ENCODE measurements around the gene SLC35A2. TPM values are rescaled to one million over a fixed set of nuclear protein-coding genes. Genes with fewer than 3 reads are reported as not detected.

The SLC35A2 gene
- total and polyA plus RNA-seq, 2 experiments from 2014 or later, result 40.8 to 95.9 TPM

DNA sequence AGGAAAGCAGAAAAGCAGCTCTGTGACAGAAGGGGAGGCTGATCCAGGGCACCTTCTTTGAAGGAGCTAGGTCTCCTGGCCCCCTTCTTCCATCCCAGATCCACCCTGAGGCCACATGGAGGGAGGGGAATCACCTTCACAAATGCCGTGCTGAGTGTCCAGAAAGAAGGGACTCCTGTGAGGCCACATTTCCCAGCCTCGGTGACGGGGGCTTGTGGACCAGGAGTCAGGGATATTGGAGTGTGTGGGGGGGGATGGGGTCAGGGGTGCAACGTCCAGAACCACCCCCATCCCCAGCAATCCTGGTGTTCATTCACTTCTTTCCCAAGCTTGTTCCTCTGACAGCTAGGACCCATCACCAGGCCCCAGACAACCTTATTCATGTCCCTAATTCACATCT is 18.6 kb downstream of the SLC35A2 start:
- WGBS (ENCODE audit: low lambda C conversion rate, missing lambda C conversion rate), result 78% methylated on average over 4 of the region's 4 CpGs
- H3K27me3 ChIP-seq, result no peaks in the 10 kb centered on the region
- peaks cover 5% of the 10 kb centered on the region for H3K4me1 ChIP-seq (ENCODE audit: insufficient read depth)
- no peaks in the 10 kb centered on the region for H3K9me2 ChIP-seq (replicated peaks; ENCODE audit: insufficient read depth)
- peaks cover 14% of the 10 kb centered on the region for H3K79me2 ChIP-seq
- no peaks in the 10 kb centered on the region for H4K20me1 ChIP-seq (ENCODE audit: insufficient read depth, poor library complexity, severe bottlenecking)
- no peaks in the 10 kb centered on the region for H3K9me3 ChIP-seq (ENCODE audit: low read depth)
- H3K27ac ChIP-seq, result no peak overlapping the region
- TF ChIP-seq, protein P1, sequence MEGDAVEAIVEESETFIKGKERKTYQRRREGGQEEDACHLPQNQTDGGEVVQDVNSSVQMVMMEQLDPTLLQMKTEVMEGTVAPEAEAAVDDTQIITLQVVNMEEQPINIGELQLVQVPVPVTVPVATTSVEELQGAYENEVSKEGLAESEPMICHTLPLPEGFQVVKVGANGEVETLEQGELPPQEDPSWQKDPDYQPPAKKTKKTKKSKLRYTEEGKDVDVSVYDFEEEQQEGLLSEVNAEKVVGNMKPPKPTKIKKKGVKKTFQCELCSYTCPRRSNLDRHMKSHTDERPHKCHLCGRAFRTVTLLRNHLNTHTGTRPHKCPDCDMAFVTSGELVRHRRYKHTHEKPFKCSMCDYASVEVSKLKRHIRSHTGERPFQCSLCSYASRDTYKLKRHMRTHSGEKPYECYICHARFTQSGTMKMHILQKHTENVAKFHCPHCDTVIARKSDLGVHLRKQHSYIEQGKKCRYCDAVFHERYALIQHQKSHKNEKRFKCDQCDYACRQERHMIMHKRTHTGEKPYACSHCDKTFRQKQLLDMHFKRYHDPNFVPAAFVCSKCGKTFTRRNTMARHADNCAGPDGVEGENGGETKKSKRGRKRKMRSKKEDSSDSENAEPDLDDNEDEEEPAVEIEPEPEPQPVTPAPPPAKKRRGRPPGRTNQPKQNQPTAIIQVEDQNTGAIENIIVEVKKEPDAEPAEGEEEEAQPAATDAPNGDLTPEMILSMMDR (IDR thresholded peaks at IDR 0.05; ENCODE audit: poor library complexity), result no peak
- TF ChIP-seq EZH2 (IDR thresholded peaks at IDR 0.05; ENCODE audit: borderline replicate concordance) (no peak), EZH2phosphoT487 (IDR thresholded peaks at IDR 0.05; ENCODE audit: low read depth, severe bottlenecking, unreplicated experiment) (no peak)
- DNase-seq (ENCODE audit: low spot score), result no peak
- H2AFZ ChIP-seq, result no peak overlapping the region
- no peak overlapping the region for H3K4me2 ChIP-seq
- H3K4me3 ChIP-seq, result no peak overlapping the region
- H3K36me3 ChIP-seq (replicated peaks; ENCODE audit: insufficient read depth, low read depth), result no peaks in the 10 kb centered on the region

DNA sequence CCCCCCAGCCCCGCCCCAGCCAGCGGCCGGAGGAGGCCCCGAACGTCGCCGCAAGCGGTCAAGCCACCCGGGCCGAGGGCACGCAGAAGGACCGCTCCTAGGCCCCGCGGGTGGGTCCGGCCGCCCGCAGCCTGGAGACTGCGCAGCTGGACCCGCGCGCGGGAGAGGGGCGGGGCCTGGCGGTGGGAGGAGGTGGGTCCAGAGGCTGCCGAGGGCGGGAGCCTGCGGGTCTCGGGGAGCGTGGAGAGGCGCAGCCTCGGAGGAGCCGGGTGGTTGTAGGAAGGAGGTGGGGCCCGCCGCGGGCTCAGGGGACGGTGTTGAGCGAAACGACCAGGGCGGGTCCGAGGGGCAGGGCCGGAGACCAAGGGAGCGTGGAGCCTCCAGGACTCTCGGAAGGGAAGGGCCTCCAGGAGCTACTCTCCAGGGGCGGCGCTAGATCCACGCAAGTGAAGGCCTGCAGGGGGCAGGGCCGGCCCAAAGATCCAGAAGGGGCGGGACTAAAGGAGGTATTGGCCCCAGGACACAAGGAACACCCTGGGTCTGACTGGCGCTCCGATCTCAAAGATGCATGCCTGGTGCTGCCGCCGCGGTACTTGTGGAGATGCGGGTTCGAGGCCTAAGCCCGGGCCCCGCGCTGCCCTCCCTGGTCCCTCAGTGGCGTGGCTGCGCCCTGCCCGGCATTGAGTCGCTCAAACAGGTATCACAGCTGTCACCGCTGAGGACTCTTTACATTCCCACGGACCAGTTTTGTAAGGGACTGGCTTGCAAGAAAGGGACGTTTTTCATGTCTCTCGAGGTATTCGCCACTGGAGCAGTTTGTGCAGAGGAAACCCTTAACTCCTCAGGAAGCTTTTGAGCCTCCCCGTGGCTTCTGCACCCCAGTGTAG is 19.8 kb downstream of the SLC35A2 start:
- Histone ChIP-seq H4K20me1 (ENCODE audit: insufficient read depth, poor library complexity, severe bottlenecking) (no peaks in the 10 kb centered on the region), H2AFZ (peak overlapping the region; percentile 46), H3K4me3 (peak overlapping the region; percentile 44), H3K27me3 (no peaks in the 10 kb centered on the region), H3K4me2 (peak overlapping the region; percentile 82), H3K79me2 (peaks cover 14% of the 10 kb centered on the region), H3K9me3 (ENCODE audit: low read depth) (no peaks in the 10 kb centered on the region), H3K9me2 (replicated peaks; ENCODE audit: insufficient read depth) (no peaks in the 10 kb centered on the region), H3K4me1 (ENCODE audit: insufficient read depth) (peaks cover 5% of the 10 kb centered on the region), H3K36me3 (replicated peaks; ENCODE audit: insufficient read depth, low read depth) (no peaks in the 10 kb centered on the region), H3K27ac (peak overlapping the region; percentile 80)
- 37% methylated on average over 30 of the region's 68 CpGs for WGBS (ENCODE audit: low lambda C conversion rate, missing lambda C conversion rate)
- TF ChIP-seq EZH2phosphoT487 (IDR thresholded peaks at IDR 0.05; ENCODE audit: low read depth, severe bottlenecking, unreplicated experiment), result no peak
- TF ChIP-seq, protein P1 (IDR thresholded peaks at IDR 0.05; ENCODE audit: poor library complexity), result peak; percentile 54
- no peak for TF ChIP-seq EZH2 (IDR thresholded peaks at IDR 0.05; ENCODE audit: borderline replicate concordance)
- peak; percentile 92 for DNase-seq (ENCODE audit: low spot score)

DNA sequence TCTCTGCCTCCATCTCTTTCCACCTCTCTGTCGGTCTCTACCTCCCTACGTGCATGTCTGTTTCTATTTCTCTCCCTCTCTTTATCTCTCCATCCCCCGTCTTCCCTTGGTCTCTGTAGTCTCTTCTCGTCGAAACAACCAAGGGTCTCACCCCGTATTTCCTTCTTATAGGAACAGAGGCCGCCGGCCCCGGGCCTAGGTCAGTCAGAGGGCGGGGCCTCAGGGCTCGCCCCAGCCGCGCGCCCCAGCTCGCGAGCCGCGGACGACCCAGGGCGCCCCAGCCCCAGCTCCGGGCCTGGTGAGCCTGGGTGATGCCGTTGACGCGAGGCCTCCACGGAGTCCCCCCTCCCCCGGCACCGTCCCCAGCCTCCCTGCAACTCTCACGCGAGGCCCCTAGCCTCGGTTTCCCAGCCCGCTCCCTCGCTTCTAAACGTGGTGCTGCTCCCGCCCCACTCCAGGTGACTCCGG is 20.5 kb downstream of the SLC35A2 start:
- Histone ChIP-seq H3K4me3 (peak overlapping the region; percentile 44), H3K36me3 (replicated peaks; ENCODE audit: insufficient read depth, low read depth) (no peaks in the 10 kb centered on the region), H4K20me1 (ENCODE audit: insufficient read depth, poor library complexity, severe bottlenecking) (no peaks in the 10 kb centered on the region), H3K9me3 (ENCODE audit: low read depth) (no peaks in the 10 kb centered on the region), H3K27ac (peak overlapping the region; percentile 80), H3K4me1 (ENCODE audit: insufficient read depth) (peaks cover 5% of the 10 kb centered on the region), H3K79me2 (peaks cover 7% of the 10 kb centered on the region), H3K27me3 (no peaks in the 10 kb centered on the region), H3K4me2 (peak overlapping the region; percentile 82), H3K9me2 (replicated peaks; ENCODE audit: insufficient read depth) (no peaks in the 10 kb centered on the region), H2AFZ (peak overlapping the region; percentile 46)
- 36% methylated on average over 10 of the region's 35 CpGs for WGBS (ENCODE audit: low lambda C conversion rate, missing lambda C conversion rate)
- TF ChIP-seq, protein P1 (IDR thresholded peaks at IDR 0.05; ENCODE audit: poor library complexity), result no peak
- TF ChIP-seq EZH2 (IDR thresholded peaks at IDR 0.05; ENCODE audit: borderline replicate concordance) (no peak), EZH2phosphoT487 (IDR thresholded peaks at IDR 0.05; ENCODE audit: low read depth, severe bottlenecking, unreplicated experiment) (no peak)
- peak; percentile 49 for DNase-seq (ENCODE audit: low spot score)
